GM12878 (cell line): ENCODE measurements around the gene PLS3. TPM values are rescaled to one million over a fixed set of nuclear protein-coding genes. Genes with fewer than 3 reads are reported as not detected.

ENCODE experiments used
- ATF7 ChIP-seq: fragments of 450-650 bp; IDR thresholded peaks from 2 replicates; pipeline ENCODE4 v1.6.1; 2016; ENCODE audit warnings: low read depth, mild to moderate bottlenecking
- BHLHE40 ChIP-seq, 2 experiments: fragments of 450-650 bp in 1 of 2; IDR thresholded peaks; 2 replicates each; pipeline ENCODE4 v1.6.1; 2011 to 2017; ENCODE audit warnings: low read depth in 2 of 2, borderline replicate concordance in 1 of 2, improper control_type of control experiment in 1 of 2, low read length in 1 of 2, mild to moderate bottlenecking in 1 of 2
- EGR1 ChIP-seq, 2 experiments: IDR thresholded peaks; 1 replicate in 1 of 2; 2 replicates in 1 of 2; pipeline ENCODE4 v1.6.1; 2011 to 2012; ENCODE audit warnings: low read depth in 2 of 2, low read length in 2 of 2, borderline replicate concordance in 1 of 2, mild to moderate bottlenecking in 1 of 2, moderate library complexity in 1 of 2
- LARP7 ChIP-seq: fragments of 450-650 bp; IDR thresholded peaks from 2 replicates; pipeline ENCODE4 v1.6.1; 2017; ENCODE audit warnings: mild to moderate bottlenecking
- REST ChIP-seq: IDR thresholded peaks from 2 replicates; pipeline ENCODE4 v1.6.1; 2012; ENCODE audit warnings: mild to moderate bottlenecking, low read depth, low read length
- RUNX3 ChIP-seq: IDR thresholded peaks from 2 replicates; pipeline ENCODE4 v1.6.1; 2012; ENCODE audit warnings: low read length, inconsistent platforms
- SIN3A ChIP-seq: IDR thresholded peaks from 2 replicates; pipeline ENCODE4 v1.6.1; 2012; ENCODE audit warnings: low read depth, low read length, improper control_type of control experiment
- SUPT20H ChIP-seq: IDR thresholded peaks from 2 replicates; pipeline ENCODE4 v1.6.1; 2011; ENCODE audit warnings: low read depth, mild to moderate bottlenecking, low read length, moderate library complexity, borderline replicate concordance; ENCODE audit not compliant: control insufficient read depth
- TCF12 ChIP-seq: IDR thresholded peaks from 2 replicates; pipeline ENCODE4 v1.6.1; 2011; ENCODE audit warnings: low read depth, mild to moderate bottlenecking, low read length
- ZBED1 ChIP-seq: IDR thresholded peaks from 2 replicates; pipeline ENCODE4 v1.6.1; 2016; ENCODE audit warnings: borderline replicate concordance
- polyA plus RNA-seq, 11 experiments: library from polyadenylated mRNA; depleted of rRNA in 4 of 11; unstranded in 6 of 11; stranded (reverse) in 5 of 11; fragments of >200 nt; fragmentation: Nextera tagmentation in 4 of 11; fragmentation: Illumina TruSeq in 1 of 11; extraction: Ambion mirVana in 4 of 11; extraction: Trizol in 1 of 11; gene quantifications; 1 replicate in 1 of 11; 2 replicates in 10 of 11; pipeline versions ENCODE4 v1.2.1 to v1.2.3, GENCODE V29; 2011 to 2016; ENCODE audit warnings: inconsistent platforms in 2 of 11, missing spikeins in 2 of 11, low read depth in 1 of 11
- total RNA-seq, 4 experiments: library from RNA; depleted of rRNA in 3 of 4; stranded (reverse); fragments of >200 nt in 3 of 4; fragmentation: Illumina TruSeq in 1 of 4; extraction: Trizol in 1 of 4; gene quantifications; 2 replicates each; pipeline versions ENCODE4 v1.2.1 to v1.2.3, GENCODE V29; 2013 to 2021
- TF ChIP-seq, protein P1 (sequence below): IDR thresholded peaks from 2 replicates; pipeline ENCODE4 v1.6.1; 2012; ENCODE audit warnings: improper control_type of control experiment, low read depth, low read length; ENCODE audit not compliant: insufficient replicate concordance
- TF ChIP-seq, protein P2 (sequence below): fragments of 150-350 bp; IDR thresholded peaks from 2 replicates; pipeline ENCODE4 v1.6.1; 2016; ENCODE audit warnings: low read depth, low read length

PLS3 gene
- total and polyA plus RNA-seq, 10 of the 15 experiments (the other 5 are each of a cell fraction or from before 2014, with no cell fraction given): 47.6 to 236 (median 174) TPM

DNA sequence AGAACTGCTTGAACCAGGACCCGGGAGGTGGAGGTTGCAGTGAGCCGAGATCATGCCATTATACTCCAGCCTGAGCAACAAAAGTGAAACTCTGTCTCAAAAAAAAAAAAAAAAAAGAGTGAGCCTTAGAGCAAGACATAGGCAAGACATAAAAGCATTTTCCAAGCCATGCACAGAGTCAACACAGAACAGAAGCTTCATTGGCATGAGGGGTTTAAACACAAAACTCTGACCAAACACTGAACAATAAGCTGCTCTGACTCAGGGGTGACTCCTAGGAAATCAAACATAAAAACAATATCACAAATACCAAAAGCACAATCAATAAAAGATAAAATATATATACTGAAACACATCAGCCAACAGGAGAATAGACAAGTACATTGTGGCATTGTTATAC lies 136.8 kb downstream of the PLS3 start (continued):
- TF ChIP-seq, protein P1, sequence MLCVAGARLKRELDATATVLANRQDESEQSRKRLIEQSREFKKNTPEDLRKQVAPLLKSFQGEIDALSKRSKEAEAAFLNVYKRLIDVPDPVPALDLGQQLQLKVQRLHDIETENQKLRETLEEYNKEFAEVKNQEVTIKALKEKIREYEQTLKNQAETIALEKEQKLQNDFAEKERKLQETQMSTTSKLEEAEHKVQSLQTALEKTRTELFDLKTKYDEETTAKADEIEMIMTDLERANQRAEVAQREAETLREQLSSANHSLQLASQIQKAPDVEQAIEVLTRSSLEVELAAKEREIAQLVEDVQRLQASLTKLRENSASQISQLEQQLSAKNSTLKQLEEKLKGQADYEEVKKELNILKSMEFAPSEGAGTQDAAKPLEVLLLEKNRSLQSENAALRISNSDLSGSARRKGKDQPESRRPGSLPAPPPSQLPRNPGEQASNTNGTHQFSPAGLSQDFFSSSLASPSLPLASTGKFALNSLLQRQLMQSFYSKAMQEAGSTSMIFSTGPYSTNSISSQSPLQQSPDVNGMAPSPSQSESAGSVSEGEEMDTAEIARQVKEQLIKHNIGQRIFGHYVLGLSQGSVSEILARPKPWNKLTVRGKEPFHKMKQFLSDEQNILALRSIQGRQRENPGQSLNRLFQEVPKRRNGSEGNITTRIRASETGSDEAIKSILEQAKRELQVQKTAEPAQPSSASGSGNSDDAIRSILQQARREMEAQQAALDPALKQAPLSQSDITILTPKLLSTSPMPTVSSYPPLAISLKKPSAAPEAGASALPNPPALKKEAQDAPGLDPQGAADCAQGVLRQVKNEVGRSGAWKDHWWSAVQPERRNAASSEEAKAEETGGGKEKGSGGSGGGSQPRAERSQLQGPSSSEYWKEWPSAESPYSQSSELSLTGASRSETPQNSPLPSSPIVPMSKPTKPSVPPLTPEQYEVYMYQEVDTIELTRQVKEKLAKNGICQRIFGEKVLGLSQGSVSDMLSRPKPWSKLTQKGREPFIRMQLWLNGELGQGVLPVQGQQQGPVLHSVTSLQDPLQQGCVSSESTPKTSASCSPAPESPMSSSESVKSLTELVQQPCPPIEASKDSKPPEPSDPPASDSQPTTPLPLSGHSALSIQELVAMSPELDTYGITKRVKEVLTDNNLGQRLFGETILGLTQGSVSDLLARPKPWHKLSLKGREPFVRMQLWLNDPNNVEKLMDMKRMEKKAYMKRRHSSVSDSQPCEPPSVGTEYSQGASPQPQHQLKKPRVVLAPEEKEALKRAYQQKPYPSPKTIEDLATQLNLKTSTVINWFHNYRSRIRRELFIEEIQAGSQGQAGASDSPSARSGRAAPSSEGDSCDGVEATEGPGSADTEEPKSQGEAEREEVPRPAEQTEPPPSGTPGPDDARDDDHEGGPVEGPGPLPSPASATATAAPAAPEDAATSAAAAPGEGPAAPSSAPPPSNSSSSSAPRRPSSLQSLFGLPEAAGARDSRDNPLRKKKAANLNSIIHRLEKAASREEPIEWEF: no peak
- TF ChIP-seq REST (no peak), RUNX3 (no peak), LARP7 (no peak), SIN3A (no peak), BHLHE40 (IDR thresholded peaks at IDR 0.05; ENCODE audit: borderline replicate concordance in 1 of 2, low read depth in 2 of 2, low read length in 1 of 2) (no peak), EGR1 (IDR thresholded peaks at IDR 0.05; ENCODE audit: borderline replicate concordance in 1 of 2, low read depth in 2 of 2, low read length in 2 of 2) (no peak), ATF7 (no peak), SUPT20H (no peak), TCF12 (no peak), ZBED1 (no peak)
- TF ChIP-seq, protein P2, sequence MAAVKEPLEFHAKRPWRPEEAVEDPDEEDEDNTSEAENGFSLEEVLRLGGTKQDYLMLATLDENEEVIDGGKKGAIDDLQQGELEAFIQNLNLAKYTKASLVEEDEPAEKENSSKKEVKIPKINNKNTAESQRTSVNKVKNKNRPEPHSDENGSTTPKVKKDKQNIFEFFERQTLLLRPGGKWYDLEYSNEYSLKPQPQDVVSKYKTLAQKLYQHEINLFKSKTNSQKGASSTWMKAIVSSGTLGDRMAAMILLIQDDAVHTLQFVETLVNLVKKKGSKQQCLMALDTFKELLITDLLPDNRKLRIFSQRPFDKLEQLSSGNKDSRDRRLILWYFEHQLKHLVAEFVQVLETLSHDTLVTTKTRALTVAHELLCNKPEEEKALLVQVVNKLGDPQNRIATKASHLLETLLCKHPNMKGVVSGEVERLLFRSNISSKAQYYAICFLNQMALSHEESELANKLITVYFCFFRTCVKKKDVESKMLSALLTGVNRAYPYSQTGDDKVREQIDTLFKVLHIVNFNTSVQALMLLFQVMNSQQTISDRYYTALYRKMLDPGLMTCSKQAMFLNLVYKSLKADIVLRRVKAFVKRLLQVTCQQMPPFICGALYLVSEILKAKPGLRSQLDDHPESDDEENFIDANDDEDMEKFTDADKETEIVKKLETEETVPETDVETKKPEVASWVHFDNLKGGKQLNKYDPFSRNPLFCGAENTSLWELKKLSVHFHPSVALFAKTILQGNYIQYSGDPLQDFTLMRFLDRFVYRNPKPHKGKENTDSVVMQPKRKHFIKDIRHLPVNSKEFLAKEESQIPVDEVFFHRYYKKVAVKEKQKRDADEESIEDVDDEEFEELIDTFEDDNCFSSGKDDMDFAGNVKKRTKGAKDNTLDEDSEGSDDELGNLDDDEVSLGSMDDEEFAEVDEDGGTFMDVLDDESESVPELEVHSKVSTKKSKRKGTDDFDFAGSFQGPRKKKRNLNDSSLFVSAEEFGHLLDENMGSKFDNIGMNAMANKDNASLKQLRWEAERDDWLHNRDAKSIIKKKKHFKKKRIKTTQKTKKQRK: no peak
